ENCODE measurements around the gene NFE2L3.

Gene NFE2L3

DNA sequence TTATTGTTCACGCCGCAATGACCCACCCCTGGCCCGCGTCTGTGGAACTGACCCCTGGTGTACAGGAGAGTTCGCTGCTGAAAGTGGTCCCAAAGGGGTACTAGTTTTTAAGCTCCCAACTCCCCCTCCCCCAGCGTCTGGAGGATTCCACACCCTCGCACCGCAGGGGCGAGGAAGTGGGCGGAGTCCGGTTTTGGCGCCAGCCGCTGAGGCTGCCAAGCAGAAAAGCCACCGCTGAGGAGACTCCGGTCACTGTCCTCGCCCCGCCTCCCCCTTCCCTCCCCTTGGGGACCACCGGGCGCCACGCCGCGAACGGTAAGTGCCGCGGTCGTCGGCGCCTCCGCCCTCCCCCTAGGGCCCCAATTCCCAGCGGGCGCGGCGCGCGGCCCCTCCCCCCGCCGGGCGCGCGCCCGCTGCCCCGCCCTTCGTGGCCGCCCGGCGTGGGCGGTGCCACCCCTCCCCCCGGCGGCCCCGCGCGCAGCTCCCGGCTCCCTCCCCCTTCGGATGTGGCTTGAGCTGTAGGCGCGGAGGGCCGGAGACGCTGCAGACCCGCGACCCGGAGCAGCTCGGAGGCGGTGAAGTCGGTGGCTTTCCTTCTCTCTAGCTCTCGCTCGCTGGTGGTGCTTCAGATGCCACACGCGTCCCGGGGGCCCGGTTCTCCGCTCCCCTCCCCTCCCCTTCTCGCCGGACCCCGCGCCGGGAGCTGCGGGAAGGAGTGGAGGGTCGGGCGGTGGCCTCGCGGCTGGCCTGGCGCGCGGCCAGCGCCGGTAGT lies 49.4 kb downstream of the NFE2L3 start, which contains the start of gene CBX3:
CBX3 (plus strand) TSS at position 499 of the 772 bp plus-strand sequence. CDS start 1,254 bp downstream, outside the sequence.
- peak; percentile 86 to 96 (median 89) for DNase-seq

DNA sequence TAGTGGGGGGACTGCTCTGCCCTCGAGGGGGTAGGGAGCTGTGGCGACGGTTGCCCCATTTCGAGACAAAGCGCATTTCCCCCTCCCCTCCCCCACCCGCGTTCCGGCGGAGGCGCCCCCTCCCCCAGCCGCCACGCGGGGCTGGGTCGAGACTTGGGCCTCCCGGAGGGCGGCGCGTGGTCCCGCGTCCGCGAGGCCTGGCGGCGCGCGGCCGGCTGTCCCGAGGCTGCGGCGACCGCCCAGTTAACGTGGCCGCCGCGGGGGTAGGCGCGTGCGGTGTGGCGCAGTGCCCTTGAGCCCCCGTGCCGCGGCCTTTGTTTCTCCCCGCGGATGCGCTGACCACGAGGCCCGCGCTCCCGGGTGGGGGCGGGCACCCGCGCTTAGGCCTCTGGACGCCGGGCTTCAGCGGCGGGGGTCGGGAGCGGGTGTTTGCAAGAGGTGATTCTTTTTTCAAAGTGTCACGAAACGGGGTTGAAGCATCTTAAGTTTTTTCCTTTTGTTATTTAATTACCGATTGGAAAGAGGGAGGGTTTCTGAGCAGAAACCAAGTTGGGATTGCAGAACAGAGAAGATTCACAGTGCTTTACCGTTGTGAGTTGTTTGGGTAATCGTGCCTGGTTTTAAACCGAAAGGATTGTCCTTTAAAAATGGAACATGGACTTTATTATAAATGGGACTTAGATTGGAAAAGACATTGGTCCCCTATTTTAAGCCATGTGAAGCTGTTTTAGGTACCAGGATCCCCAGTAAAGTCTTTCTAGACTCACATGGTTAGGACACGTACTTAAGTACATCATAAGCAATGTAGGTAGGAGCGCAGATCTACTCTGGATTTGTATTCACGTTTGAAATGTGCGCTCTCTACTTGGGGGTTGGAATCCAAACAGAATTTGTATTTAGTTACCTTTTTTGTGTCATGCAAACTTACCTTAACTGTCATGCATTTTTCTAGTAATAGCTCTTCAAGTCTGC lies 50.3 kb downstream of the NFE2L3 start:
- peak in 2 of 3 donors; percentile 54 to 77 for DNase-seq

DNA sequence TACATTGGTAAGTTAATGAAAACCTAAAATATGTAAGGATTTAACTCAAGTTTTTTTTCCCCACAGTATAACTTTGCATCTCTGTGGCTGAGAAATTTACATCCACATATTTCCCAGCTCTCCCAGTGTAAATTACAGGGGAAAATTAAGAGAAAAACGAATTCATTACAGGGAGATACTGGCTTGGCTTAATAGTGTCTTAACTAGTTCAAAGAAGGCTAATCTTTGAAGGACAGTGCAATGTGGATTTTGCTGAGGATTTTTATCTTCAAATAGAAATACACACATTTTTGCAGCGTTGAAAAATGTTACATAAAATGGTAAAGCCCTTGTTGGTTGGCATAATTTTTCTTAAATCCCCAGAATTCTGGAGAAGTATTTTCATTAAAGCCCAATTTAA lies 51.0 kb downstream of the NFE2L3 start:
- no peak for DNase-seq

DNA sequence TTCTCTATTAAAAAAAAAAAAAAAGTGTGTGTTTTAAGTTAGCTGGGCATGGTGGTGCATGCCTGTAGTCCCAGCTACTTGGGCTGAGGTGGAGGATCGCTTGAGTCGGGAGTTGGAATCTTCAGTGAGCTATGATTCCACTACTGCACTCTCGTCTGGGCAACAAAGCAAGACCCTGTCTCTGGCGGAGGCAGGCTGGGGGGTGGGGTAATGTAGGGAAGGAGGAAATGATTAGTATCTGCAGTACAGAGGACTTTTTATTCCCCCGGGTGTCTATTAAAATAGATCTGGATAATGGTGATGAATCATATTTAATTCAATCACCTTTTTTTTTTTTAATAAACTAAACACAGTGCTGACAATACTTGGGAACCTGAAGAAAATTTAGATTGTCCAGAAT lies 56.0 kb downstream of the NFE2L3 start:
- no peak for DNase-seq

DNA sequence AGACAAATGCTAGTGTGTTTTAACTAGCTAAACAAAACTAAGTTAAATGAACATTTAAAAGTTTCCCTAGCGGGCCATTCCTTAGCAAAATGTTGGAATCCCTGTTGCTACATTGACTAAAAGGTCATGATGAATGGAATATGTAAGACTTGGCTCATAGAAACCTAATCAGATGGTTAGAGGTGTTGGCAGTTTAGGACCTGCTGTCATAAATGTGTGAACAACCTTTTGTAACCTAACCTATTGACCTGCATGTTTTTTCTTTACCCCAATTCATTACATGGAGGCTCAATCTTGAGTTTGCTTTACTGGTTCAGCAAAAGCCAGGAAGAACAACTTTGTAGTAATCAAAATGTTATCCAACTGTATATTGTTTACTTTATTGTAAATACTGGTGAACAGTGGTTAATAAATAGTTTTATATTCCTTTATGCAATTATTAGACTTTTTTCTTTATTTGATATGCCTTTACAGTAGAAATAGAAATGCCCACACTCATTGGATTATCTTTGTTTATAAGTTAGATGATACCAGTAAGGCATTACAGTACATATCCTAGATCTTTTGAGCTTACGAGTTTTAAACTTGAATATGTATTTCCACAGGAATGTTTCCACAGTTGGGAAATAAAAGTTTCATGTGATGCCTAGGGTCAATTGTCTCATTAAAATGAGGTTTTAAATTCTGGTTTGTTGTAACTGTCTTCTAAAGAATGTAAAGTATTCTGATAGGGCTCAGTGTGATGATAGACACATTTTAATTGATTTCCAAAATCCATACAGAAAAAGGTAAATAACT lies 61.1 kb downstream of the NFE2L3 start:
- no peak for DNase-seq

DNA sequence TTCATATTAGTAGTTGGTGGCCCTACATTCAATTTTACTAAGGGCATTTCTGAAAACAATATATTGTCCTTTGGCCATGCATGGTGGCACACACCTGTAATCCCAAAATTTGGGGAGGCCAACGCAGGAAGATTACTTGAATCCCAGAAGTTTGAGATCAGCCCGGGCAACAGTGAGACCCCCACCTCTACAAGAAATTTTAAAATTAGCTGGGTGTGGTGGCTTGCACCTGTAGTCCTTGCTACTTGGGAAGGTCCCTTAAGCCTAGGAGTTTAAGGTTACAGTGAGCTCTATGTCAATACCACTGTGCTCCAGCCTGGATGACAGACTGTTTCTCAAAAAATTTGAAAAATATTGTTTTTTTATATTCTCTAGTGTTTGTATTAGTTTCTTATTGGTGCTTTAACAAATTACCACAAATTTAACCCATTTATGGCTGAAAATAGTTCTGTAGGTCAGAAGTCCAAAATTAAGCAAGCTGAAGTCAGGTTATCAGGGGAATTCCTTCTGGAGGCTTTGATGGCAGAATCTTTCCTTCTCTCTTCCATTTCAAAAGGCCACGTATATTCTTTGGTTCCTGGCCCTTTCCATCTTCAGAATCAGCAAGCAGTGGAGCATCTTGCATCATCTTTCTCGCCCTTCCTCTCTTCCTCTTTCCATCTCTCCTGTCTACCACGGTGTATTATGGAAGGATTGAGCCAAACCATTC lies 62.0 kb downstream of the NFE2L3 start:
- DNase-seq: no peak

DNA sequence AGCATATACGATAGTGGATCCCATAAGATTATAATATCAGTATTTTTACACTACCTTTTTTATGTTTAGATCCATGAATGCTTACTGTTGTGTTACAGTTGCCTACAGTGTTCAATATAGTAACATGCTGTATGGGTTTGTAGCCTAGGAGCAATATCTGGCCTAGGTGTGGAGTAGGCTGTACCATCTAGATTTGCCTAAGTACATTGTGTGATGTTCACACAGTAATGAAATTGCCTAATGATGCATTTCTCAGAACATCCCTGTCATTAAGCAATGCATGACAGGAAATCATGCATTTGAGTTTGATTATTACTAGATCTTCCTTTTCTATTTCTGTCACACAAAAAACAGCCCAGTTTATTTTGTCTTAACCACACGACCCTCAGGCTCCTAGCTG lies 64.1 kb downstream of the NFE2L3 start:
- DNase-seq: no peak

DNA sequence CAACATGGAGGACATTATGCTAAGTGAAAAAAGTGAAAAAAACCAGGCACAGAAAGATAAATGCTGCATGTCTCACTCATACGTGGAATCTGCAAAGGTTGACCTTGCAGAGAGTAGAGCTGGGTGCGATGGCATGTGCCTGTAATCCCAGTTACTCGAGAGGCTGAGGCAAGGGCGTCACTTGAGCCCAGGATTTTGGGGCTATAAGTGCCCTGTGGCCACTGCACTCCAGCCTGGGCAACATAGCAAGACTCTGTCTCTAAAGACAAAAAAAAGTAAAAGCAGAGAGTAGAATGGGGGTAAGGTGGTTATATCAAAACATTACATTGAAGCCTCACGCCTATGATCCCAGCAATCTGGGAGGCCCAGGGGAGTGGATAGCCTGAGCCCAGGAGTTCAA lies 72.4 kb downstream of the NFE2L3 start:
- no peak for DNase-seq

DNA sequence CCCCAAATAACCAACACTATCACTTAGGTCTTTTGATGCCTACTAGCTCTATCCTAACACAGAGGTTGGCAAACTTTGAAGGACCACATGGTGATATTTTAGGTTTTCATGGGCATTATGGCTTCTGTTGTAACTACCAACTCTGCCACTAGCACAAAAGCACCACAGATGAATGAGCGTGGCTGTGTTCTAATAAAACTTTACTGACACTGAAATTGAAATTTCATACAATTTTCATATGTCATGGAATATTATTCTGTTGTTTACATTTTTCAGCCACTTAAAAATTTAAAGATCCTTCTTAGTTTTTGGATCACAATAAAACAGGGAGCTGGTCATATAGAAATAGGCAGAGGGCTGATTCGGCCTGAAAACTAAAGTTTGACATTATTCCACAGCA lies 76.0 kb downstream of the NFE2L3 start:
- DNase-seq: no peak

DNA sequence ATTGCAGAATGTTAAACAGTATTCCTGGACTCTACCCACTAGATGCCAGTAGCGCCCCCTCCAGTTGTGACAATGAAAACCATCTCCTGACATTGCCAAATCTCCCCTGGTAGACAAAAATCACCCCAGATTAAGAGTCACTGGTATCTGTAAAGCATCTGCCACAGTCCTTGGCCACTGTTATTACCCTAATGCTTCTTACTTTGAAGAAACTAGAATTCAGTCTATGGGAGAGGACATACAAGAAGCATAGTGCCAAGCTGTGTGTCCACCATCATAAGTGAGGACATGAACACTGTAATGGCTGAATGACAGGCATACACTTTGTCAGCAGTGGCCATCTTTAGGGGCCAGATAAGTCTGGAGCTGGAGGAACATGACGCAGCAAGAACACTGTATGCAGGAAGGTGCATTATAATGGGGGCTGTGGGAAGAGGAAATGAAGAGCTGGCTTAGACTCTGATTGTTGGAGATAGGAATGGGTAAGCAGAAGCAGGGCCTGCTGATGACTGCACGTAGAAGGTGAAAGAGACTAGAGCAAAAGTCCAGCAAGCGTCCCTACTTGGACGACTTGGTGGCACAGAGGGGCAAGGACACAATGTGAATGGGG lies 82.0 kb downstream of the NFE2L3 start:
- no peak for DNase-seq
